Measurements from ENCODE around the gene ME1.

- TF ChIP-seq CTCF (IDR thresholded peaks at IDR 0.05) (no peak), ZFX (IDR thresholded peaks at IDR 0.05; ENCODE audit: borderline replicate concordance) (no peak)
Observed at GRCh38 chr6:83476971-83477370, 46.1 kb upstream of the ME1 start.
